ENCODE results near the gene CECR2.

The CECR2 gene

GRCh38 chr22:17369439-17370025 lies at the start of gene CECR2:
TSS of gene CECR2 (plus strand) at chr22:17369460. CDS start at chr22:17369784, 324 bp downstream.
- no peak for DNase-seq

DNA sequence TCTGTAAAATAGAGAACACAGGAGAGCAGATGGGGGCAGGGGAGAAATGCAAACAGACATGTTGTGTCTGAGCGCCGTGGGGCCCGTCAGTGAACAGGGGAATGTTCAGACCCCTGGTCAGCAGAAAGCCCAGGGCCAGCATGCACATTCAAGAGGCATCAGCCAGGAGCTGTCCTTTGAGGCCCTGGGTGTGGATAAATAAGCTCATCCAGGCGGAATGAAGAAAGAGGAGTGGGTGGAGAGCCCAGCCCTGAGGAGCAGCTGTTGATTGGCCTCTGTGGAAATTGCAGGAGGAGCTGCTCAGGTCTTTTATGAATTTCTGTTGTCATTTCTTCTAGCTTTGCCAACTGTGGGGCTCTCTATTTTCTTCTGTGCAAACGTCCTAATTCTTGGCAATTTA lies 49.7 kb upstream of the CECR2 start:
- DNase-seq: no peak

GRCh38 chr22:17322511-17322910 lies 46.7 kb upstream of the CECR2 start:
- DNase-seq: no peak

GRCh38 chr22:17331690-17332089 lies 37.6 kb upstream of the CECR2 start:
- no peak for DNase-seq

DNA sequence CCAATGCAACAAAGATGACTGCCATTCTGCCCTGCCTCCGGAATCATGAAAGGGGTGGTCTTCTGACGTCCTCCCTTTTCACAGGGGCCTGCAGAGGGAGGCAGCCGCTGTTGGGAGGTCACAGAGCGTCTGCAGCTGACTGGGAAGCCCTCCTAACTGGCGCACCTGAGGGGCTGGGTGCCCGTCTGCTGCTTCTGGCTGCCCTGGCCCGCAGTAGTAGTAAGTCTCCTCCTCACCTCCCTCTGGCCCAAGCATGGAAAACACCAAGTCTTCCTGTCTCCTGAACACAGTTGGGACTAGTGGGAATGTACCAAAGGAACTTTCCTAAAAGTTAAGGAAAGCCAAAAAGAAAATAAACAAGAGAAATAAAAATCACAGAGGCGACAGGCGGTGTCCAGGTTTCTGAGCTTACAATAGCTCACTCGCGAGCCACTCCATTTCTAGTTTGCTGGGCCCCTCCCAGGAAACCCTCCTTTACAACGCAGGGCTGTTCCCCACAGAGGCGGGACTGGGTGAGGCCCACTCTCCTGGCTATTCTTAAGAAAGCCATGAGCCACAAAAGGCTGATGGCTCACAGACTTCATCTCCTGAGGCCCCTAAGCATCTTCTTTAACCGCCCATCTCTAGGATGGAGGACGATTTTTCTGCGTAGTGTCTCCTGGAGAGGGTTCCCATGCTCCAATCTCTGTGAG lies 37.0 kb upstream of the CECR2 start:
- DNase-seq: no peak

- no peak for DNase-seq
These were observed 35.2 kb upstream of the CECR2 start for GRCh38 chr22:17334059-17334458.

DNA sequence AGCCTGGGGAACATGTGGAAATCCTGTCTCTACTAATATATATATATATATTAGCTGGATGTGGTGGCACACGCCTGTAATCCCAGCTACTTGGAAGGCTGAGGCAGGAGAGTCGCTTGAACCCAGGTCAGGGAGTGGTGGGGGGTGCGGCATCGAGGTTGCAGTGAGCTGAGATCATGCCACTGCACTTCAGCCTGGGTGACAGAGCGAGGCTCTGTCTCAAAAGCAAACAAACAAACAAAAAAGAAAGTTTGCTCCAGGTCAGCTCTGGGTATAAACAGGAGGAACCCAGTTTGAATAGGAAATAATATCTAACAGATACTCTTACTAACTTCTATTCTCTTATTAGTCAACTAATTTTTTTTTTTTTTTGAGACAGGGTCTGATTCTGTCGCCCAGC lies 34.3 kb upstream of the CECR2 start:
- DNase-seq: no peak

DNA sequence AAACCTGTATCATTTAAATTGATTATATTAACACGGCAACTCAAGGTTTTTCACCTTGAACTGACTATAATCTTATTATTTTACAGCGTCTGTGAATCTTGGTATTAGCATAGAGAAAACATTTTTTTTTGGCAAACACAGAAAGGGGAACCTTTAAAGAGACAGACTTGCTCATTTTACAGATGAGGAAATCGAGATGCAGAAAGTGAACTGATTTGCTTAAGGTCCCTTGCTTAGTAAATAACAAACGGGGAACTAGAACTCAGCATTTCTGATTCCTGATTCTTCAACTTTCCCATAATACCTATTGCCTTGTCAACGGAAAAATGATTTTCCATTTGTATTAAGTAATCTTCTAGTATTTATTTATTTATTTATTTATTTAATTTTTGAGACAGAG lies 33.2 kb upstream of the CECR2 start:
- no peak for DNase-seq

- no peak for DNase-seq
These were observed 31.6 kb upstream of the CECR2 start for GRCh38 chr22:17337639-17338038.

- no peak for DNase-seq
These were observed 30.1 kb upstream of the CECR2 start for GRCh38 chr22:17339095-17339693.

DNA sequence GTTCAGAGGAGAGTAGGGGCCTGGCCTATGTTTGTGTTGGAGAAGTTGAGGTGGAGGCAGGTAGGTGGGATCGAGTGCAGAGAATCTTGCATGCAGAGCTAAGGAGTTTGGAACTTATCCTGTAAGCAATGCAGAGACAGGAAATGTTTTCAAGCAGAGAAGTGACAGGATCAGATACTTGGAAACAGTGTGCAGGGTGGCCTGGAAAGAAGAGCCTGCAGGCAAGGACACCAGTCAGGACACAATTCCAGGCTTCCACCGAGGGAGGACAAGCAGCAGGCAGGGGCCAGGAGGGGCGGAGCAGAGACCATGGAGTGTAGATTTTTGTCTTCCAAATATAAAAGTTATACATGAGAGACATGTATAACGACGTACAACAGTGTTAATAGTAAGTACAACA lies 26.9 kb upstream of the CECR2 start:
- no peak for DNase-seq

- no peak for DNase-seq
These were observed 25.5 kb upstream of the CECR2 start for GRCh38 chr22:17343766-17344165.

DNA sequence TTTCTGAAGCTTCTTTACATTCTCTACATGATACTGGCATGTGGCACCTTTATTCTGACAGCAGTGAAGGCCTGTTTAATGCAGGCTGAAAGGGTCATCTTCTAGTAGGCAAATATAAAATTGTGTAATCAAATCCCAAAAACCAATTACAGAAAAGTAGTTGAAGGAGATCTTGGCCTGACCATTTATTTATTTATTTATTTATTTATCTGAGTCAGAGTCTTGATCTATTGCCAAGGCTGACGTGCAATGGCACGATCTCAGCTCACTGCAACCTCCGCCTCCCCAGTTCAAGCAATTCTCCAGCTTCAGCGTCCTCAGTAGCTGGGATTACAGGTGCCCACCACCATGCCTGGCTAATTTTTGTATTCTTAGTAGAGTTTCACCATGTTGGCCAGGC lies 22.7 kb upstream of the CECR2 start:
- DNase-seq: no peak

DNA sequence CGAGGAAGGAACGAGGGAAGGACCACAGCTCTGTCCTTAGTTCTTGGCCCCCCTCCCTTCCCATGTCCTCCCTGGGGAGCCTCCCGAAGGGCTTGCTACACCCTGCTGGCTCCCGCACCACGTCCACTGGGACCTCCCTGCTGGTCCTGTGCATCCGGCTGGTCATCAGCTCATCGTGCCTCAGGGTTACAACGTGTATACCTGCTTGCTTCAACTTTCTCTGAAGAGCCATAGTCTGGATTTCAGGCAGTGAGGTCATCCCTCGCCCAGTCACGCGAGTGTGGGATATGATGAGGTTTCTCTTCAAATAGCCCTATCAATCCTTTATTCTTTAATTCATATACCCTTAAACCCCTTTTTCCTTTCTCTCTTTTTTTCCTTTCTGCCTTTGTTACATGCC lies 21.5 kb upstream of the CECR2 start:
- no peak for DNase-seq

DNA sequence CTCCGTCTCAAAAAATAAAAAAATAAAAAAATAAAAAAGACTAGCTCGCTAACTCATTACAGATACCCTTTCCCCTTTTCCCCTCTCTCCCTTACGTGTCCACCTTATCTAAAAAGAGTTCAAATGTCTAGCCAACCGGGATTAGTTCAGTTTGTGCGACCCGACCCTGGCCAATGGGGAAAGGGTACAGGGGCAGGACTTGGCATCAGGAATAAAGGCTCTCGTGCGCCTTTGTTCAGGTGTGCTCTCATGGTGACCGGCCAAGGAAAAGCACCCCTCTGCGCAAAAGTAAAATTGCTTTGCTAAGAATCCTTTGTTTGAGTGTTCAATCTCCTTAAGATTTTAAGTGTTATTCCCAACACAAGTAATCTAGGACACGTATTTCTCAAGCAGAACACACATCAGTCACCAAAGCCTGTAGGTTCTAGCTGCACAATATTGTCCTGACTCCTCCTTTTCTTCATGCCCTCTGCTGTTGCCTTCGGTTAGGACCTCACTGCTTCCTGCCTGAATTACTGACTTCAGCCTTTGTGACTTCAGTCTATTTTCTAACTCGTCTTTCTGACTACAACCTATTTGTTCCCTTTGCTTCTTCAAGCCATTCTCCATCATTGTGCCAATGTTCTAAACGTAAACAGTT lies 20.7 kb upstream of the CECR2 start:
- DNase-seq: no peak

DNA sequence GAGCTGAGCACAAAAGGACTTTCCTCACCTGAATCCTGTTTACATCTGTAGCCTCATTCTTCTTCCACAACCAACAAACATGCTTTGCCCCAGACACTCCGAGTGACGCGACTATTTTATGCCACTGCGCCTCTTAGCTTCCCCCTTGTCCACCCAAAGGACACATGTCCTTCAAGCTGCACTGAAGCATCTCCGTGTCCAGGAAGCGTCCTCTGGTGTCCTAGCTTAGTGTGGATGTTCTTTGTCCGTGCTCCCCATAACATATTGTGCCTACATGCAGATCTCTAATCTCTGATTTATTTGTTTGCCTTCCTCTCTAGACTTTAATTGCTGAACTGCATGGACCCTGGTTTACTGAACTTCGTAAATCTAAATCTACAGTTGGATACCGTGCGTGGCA lies 20.1 kb upstream of the CECR2 start:
- DNase-seq: no peak

DNA sequence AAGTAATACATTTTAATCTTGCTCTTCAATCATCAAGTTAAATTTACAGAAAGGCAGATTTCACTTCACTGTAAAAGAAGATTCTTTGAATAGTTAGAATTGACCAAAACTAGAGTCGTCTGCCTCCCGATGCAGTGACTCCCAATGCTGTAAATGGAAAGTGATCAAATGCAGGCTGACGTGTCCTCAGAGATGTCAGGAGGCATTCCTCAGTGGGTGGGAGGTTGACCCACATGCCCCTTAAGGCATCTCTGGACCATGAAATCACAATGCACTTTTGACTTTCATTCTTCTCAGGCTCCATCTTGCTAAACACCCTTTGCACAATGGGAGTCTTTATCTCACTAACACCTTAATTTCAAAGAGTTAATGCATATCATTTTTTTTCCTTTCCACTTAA lies 19.0 kb upstream of the CECR2 start:
- DNase-seq: no peak

GRCh38 chr22:17352798-17353197 lies 16.5 kb upstream of the CECR2 start:
- no peak for DNase-seq

DNA sequence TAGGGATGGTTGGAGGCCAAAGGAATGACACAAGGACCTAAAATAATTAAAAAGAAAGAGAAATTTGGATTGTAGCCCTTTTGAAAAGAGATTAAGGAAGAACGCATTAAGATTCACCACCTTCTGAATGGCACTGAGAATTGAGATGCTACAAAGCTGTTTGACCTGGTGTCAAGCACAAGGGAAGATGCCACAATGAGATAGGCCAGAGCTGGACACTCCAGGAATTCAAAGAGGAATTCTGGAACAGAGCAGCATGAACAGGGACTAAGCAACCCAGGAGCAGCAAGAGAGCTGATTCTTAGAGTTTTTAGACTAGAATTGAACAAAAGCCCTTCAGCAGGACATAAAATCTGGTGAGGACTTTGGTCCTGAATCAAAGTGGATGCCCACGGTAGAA lies 11.6 kb upstream of the CECR2 start:
- no peak for DNase-seq

GRCh38 chr22:17358415-17358814 lies 10.8 kb upstream of the CECR2 start:
- DNase-seq: no peak

DNA sequence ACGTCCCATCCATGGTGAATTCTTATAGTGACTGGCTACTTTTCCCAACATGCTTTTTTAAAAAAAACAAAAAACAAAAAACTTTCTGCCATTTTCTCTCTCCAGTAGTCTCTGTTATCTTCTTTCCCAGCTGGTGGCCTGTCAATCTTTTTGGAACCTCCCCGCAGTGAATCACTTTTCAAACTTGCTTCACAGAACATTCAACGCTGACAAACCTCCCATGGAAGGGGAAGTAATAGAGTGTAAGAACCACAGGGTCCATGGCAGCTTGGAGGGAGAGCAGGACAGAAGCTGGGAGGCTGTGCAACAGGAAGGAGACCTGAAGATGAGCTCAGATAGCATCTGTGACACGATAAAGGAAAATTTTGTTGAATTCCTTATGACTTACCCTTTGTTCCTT lies 9.8 kb upstream of the CECR2 start:
- no peak for DNase-seq

- no peak for DNase-seq
These were observed 2.9 kb upstream of the CECR2 start for GRCh38 chr22:17366329-17366728.

DNA sequence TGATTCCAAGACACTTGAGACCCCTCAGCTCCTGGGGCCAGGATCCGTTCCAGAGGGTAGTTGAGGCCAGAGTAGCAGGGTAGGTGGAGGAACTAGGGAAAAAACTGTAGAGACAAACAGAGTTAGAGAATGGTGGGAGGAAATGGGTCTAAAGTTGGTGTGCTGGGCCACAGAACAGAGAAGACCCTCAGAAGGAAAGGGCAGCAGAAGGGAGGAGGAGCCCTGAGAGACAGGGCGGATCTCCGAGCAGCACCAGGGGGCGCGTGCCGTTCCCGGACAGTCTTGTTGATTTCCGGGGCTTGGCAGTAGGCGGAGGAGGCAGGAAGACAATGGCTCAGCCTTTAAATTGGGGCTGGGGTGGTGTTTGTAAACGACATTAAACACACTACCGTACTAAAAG lies 2.4 kb upstream of the CECR2 start:
- no peak for DNase-seq

DNA sequence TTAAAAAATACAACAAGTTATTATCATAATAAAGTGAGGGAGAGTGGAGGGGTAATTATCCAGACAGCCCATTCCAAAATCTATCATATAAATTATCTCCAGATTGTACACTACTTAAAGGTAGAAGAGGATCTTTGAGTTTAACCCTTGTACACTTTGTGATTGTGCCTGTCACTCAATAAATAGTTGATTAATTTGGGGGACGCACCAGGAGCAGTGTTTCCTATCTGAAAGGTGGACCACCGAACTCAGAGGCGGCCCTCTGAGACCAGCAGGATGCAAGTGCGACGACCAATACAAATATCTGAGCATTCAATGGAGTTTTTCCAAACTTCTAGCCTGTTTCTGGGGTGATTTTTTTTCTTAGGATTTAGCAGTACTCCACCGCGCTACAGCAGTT lies 1.1 kb upstream of the CECR2 start:
- no peak for DNase-seq
